Aorta (tissue), 5 donors: Measurements from ENCODE around the gene NMUR1. TPM values are rescaled to one million over a fixed set of nuclear protein-coding genes. Genes with fewer than 3 reads are reported as not detected.
"Not testable (repeated sequence)": the region's sequence is repeated elsewhere in the genome, so short reads cannot be mapped to it uniquely, and the experiment has no call there.

ENCODE experiments used
- ATAC-seq: fragments of 200-7000 bp; cut with Tn5 transposase; one replicate; pipeline ENCODE4 v1.9.1; 2022; ENCODE audit warnings: moderate library complexity; ENCODE audit not compliant: low FRiP score
- DNase-seq, 2 donors: peaks; one replicate each; pipeline ENCODE4 v3.0.0-alpha.2; 2020
- H3K27ac ChIP-seq, 2 donors: one replicate each; pipeline ENCODE4 v1.5.1; 2013; ENCODE audit warnings: low read length in 2 of 2, mild to moderate bottlenecking in 2 of 2, moderate library complexity in 2 of 2, control low read depth in 1 of 2, inconsistent platforms in 1 of 2, low read depth in 1 of 2
- H3K27me3 ChIP-seq, 2 donors: one replicate each; pipeline ENCODE4 v1.6.1; 2013; ENCODE audit warnings: control low read depth in 1 of 2, low read length in 1 of 2, mild to moderate bottlenecking in 1 of 2, moderate library complexity in 1 of 2; ENCODE audit not compliant: insufficient read depth in 2 of 2, control insufficient read depth in 1 of 2
- H3K36me3 ChIP-seq, 2 donors: one replicate each; pipeline ENCODE4 v1.6.1; 2013; ENCODE audit warnings: control low read depth in 1 of 2, low read length in 1 of 2, mild to moderate bottlenecking in 1 of 2; ENCODE audit not compliant: insufficient read depth in 2 of 2, control insufficient read depth in 1 of 2
- H3K4me1 ChIP-seq, 2 donors: one replicate each; pipeline ENCODE4 v1.6.1; 2013; ENCODE audit warnings: low read length in 2 of 2, control low read depth in 1 of 2, mild to moderate bottlenecking in 1 of 2, moderate library complexity in 1 of 2; ENCODE audit not compliant: insufficient read depth in 2 of 2, control insufficient read depth in 1 of 2
- H3K4me3 ChIP-seq, 2 donors: one replicate each; pipeline ENCODE4 v1.5.1; 2013; ENCODE audit warnings: low read length in 2 of 2, control low read depth in 1 of 2, mild to moderate bottlenecking in 1 of 2
- H3K9me3 ChIP-seq: one replicate; pipeline ENCODE4 v1.6.1; 2013; ENCODE audit warnings: mild to moderate bottlenecking, low read length; ENCODE audit not compliant: control insufficient read depth
- WGBS, 2 donors: extraction: QIAGEN DNeasy Blood & Tissue Kit; methylation state at CpG; one replicate each; pipeline ENCODE4 v1.1.7; 2013; 5-methylcytosine and 5-hydroxymethylcytosine counted together
- intact Hi-C, 2 donors: fragments of 100-400 bp; cut with DNase I; formaldehyde crosslinking; loops; one replicate each; pipeline versions ENCODE4 v1.14.2 to v1.15.0; 2022
- long read RNA-seq, 2 donors: library from polyadenylated mRNA; unstranded; transcript quantifications; one replicate each; pipeline ENCODE4 v2.0.0, GENCODE V29; 2020 to 2021
- polyA plus RNA-seq, 2 donors: library from polyadenylated mRNA; stranded (reverse); fragments of 200-250 nt; gene quantifications; one replicate each; pipeline ENCODE4 v1.2.3, GENCODE V29; 2013
- total RNA-seq, 2 donors: library from RNA; stranded (reverse); fragmentation: NEBNext Ultra II Directional; extraction: Animal tissue kit (Norgen Biotek cat#: 25700); gene quantifications; one replicate each; pipeline ENCODE4 v1.2.1, GENCODE V29; 2021
- donor health status: healthy with polysubstance abuse.
- donor health status: Bipolar disorder and iron deficiency.
- donor health status: DM: no; HTN: no; CAD: no.
- donor health status: DM: no; HTN: no; CAD: no.
- donor health status: DM: yes; HTN: yes; CAD: no.

The NMUR1 gene, protein sequence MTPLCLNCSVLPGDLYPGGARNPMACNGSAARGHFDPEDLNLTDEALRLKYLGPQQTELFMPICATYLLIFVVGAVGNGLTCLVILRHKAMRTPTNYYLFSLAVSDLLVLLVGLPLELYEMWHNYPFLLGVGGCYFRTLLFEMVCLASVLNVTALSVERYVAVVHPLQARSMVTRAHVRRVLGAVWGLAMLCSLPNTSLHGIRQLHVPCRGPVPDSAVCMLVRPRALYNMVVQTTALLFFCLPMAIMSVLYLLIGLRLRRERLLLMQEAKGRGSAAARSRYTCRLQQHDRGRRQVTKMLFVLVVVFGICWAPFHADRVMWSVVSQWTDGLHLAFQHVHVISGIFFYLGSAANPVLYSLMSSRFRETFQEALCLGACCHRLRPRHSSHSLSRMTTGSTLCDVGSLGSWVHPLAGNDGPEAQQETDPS
- total RNA-seq (1 to 10 TPM in 1 of 2 donors, under 1 TPM in 1; 0.36 to 2.1 TPM), polyA plus RNA-seq (under 1 TPM in 1 of 2 donors, not detected in 1; 0.15 TPM)
- long read RNA-seq, donor 1, partial matches to known transcripts: 0 of 2 reads
- long read RNA-seq, donor 1, other reads (novel, unspliced or antisense): 1 of 2 reads
- long read RNA-seq, donor 2, partial matches to known transcripts: 0 of 1 reads
- long read RNA-seq, donor 2, other reads (novel, unspliced or antisense): 1 of 1 reads

GRCh38 chr2:231530099-231531011 is at the start of gene NMUR1:
Gene NMUR1, minus strand, starts transcription at chr2:231530445. Its CDS starts 84 bp downstream, at chr2:231530361.
- H3K4me1 ChIP-seq: no peaks in the 10 kb centered on the region

GRCh38 chr2:231579560-231579959 is 49.3 kb upstream of the NMUR1 start:
- Histone ChIP-seq H3K27ac (no peak overlapping the region), H3K4me3 (no peak overlapping the region), H3K36me3 (no peaks in the 10 kb centered on the region), H3K4me1 (no peaks in the 10 kb centered on the region), H3K27me3 (no peaks in the 10 kb centered on the region), H3K9me3 (no peaks in the 10 kb centered on the region)
- intact Hi-C loops: no loop called here
- DNase-seq: no peak
- WGBS, 2 donors: 93 to 97% methylated on average over 3 of the region's 3 CpGs
- no peak for ATAC-seq

More at GRCh38 chr2:231530099-231531011, at the start of gene NMUR1:
- Histone ChIP-seq H3K27ac (no peak within 1 kb of the TSS), H3K27me3 (no peaks in the 10 kb centered on the region), H3K4me3 (peak within 1 kb of the TSS in 1 of 2 donors; percentile 11), H3K36me3 (no peaks in the 10 kb centered on the region), H3K9me3 (no peaks in the 10 kb centered on the region)
- intact Hi-C loops: loop anchor here in 1 of 2 donors (2.0 kb wide), 1 partner anchor 26 kb away; no protein-coding TSS in a partner anchor
- 14 to 15% methylated on average over 70 to 85 of the region's 85 CpGs for WGBS, 2 donors
- peak; percentile 79 for ATAC-seq
- DNase-seq: peak; percentile 70 to 90

DNA sequence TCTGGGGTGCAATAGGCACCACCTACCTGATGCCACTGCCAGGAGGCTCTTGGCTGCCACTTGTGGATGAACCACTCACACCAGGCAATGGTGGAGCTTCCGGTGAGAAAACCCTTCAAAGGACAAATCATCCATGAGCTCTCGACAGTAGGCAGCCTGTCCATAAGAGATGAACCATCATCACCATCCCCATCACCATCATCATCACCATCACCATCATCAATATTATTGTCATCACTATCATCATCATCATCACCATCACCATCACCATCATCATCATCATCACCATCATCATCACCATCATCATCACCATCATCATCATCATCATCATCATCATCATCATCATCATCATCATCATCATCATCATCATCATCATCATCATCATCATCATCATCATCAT is 48.4 kb upstream of the NMUR1 start:
- not testable (repeated sequence) for ATAC-seq, H3K27ac ChIP-seq

DNA sequence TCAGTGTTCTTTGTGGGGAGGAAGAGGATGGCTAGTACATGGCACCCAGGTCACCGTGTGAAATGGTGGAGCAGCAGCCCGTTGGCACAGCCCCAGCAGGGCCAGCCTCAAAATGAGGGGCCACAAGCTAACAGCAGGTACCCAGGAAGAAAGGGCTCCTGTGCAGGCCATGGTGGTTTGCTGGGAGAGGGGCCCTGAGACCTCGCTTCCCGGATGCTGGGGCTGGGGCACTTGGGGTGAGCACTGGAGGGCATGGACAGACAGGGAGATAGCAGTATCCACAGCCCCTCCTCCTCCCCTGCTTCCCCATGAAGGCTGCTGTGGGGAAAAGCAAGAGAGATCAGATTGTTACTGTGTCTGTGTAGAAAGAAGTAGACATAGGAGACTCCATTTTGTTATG is 46.2 kb upstream of the NMUR1 start:
- Histone ChIP-seq H3K27ac (no peak overlapping the region), H3K4me3 (no peak overlapping the region), H3K27me3 (no peaks in the 10 kb centered on the region), H3K9me3 (no peaks in the 10 kb centered on the region), H3K36me3 (no peaks in the 10 kb centered on the region), H3K4me1 (no peaks in the 10 kb centered on the region)
- intact Hi-C loops: no loop called here
- no peak for DNase-seq
- no peak for ATAC-seq
- WGBS, 2 donors: 86 to 96% methylated on average over 4 of the region's 4 CpGs

More for the DNA sequence above, 48.4 kb upstream of the NMUR1 start:
- DNase-seq, H3K27me3 ChIP-seq, H3K4me3 ChIP-seq, H3K4me1 ChIP-seq, intact Hi-C loops, H3K36me3 ChIP-seq, H3K9me3 ChIP-seq: not testable (repeated sequence)
- WGBS, 2 donors: 99 to 100% methylated on average over 2 of the region's 2 CpGs

GRCh38 chr2:231575612-231576256 is 45.5 kb upstream of the NMUR1 start:
- ATAC-seq: no peak
- H3K27ac ChIP-seq: no peak overlapping the region
- no peaks in the 10 kb centered on the region for H3K27me3 ChIP-seq
- no peaks in the 10 kb centered on the region for H3K36me3 ChIP-seq
- no peaks in the 10 kb centered on the region for H3K4me1 ChIP-seq
- no peak for DNase-seq
- intact Hi-C loops: no loop called here
- H3K4me3 ChIP-seq: no peak overlapping the region
- H3K9me3 ChIP-seq: no peaks in the 10 kb centered on the region
- WGBS, 2 donors: 86 to 94% methylated on average over 10 of the region's 10 CpGs

GRCh38 chr2:231573698-231574421 is 43.6 kb upstream of the NMUR1 start:
- Histone ChIP-seq H3K27me3 (no peaks in the 10 kb centered on the region), H3K4me1 (no peaks in the 10 kb centered on the region), H3K9me3 (no peaks in the 10 kb centered on the region), H3K36me3 (no peaks in the 10 kb centered on the region), H3K4me3 (no peak overlapping the region), H3K27ac (no peak overlapping the region)
- ATAC-seq (peak; percentile 41), DNase-seq (no peak)
- intact Hi-C loops: no loop called here
- 78 to 81% methylated on average over 15 of the region's 15 CpGs for WGBS, 2 donors

- no peaks in the 10 kb centered on the region for H3K27me3 ChIP-seq
- H3K9me3 ChIP-seq: no peaks in the 10 kb centered on the region
- H3K4me1 ChIP-seq: no peaks in the 10 kb centered on the region
- ATAC-seq (no peak), DNase-seq (no peak)
- intact Hi-C loops: no loop called here
- no peaks in the 10 kb centered on the region for H3K36me3 ChIP-seq
- 59 to 69% methylated on average over 4 of the region's 4 CpGs for WGBS, 2 donors
- H3K27ac ChIP-seq: no peak overlapping the region
- no peak overlapping the region for H3K4me3 ChIP-seq
Measured at GRCh38 chr2:231573096-231573495, 42.9 kb upstream of the NMUR1 start.
